GM19099 (cell line): ENCODE data around the gene NECAP2.

Experiments used
- POLR2A ChIP-seq: IDR thresholded peaks from 3 replicates; pipeline ENCODE4 v1.6.1; 2011; ENCODE audit warnings: low read depth; ENCODE audit not compliant: insufficient read length; ENCODE audit errors: extremely low read depth

The NECAP2 gene

GRCh38 chr1:16442941-16443340 is 2.4 kb downstream of the NECAP2 start:
- TF ChIP-seq POLR2A: no peak

DNA sequence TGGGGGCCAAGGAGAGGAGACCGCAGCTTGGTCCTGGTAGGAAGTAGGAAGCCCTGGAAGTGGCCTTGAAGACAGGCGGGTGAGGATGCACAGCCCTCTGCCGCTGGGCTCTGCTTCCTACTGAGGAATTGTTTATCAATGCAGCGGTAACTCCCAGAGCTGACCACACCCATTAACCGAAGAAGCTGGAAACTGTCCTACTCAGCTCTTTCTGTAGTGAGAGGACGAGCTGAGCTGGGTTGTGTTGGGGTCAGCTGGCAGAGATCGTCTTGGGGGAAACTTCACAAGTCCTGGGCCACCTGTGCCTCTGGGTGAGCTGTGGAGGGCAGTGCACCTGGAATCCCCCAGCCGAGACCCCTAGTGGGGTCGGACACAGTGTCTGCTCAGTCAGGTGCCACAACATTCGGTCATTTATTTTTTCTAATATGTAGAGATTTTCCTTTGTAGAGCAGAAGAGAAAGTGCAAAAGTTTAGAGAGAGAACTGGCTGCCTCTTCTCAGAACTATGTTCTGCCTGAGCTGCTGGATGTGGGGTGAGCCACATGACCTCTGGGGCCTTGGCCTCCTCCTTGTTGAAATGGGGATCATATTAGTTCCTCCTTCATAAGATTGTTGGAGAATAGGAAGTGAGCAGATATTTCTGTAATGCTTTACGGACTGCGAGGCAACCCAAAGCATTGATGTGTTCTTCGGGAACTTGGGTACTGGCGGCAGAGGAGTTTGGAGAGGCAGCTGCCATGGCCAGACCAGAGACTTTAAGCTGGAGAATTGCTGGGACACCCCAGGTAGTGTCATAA is 3.6 kb downstream of the NECAP2 start:
- TF ChIP-seq POLR2A: no peak

DNA sequence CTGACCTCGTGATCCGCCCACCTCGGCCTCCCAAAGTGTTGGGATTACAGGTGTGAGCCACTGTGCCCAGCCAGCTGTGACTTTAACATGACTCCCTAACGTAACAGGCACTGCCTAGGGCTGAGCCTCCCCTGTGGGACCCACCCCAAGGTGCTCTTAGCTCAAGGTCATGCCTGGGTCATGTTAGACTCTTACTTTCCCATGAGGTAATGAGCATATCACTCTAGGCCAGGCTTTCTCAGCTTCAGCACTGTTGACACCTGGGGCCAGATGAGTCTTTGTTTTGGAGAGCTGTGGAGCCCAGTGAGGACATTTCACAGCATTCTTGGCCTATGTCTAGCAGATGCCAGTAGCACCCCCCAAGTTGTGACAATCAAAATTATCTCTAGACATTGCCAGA is 4.5 kb downstream of the NECAP2 start:
- no peak for TF ChIP-seq POLR2A

DNA sequence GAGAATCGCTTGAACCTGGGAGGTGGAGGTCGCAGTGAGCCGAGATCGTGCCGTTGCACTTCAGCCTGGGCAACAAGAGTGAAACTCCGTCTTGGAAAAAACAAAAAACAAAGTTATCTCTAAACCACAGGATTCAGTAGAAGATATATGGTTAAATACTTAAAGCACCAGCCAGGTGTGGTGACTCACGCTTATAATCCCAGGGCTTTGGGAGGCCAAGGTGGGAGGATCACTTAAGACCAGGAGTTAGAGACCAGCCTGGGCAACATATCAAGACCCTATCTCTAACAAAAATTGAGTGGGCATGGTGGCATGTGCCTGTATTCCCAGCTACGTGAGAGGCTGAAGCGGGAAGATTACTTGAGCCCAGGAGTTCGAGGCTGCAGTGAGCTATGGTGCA is 5.6 kb downstream of the NECAP2 start:
- TF ChIP-seq POLR2A: no peak

DNA sequence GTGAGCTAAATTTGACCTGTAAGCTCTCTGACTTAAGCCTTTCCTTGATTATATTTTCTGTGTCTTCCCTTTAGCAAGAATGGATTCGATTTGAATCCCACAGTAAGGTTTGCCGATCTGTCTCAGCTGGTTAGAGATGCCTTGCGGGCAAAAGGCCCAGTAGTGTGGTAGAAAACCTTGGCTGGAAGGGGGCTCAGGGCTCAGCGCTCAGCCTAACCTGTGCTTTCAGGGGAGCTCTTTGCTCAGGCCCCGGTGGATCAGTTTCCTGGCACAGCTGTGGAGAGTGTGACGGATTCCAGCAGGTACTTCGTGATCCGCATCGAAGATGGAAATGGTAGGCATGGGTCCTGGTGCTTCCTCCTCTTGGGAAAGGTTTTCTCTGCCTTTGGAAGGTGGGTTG is 7.1 kb downstream of the NECAP2 start:
- no peak for TF ChIP-seq POLR2A

GRCh38 chr1:16449065-16449464 is 8.5 kb downstream of the NECAP2 start:
- TF ChIP-seq POLR2A: no peak

GRCh38 chr1:16449666-16450065 is 9.1 kb downstream of the NECAP2 start:
- no peak for TF ChIP-seq POLR2A

DNA sequence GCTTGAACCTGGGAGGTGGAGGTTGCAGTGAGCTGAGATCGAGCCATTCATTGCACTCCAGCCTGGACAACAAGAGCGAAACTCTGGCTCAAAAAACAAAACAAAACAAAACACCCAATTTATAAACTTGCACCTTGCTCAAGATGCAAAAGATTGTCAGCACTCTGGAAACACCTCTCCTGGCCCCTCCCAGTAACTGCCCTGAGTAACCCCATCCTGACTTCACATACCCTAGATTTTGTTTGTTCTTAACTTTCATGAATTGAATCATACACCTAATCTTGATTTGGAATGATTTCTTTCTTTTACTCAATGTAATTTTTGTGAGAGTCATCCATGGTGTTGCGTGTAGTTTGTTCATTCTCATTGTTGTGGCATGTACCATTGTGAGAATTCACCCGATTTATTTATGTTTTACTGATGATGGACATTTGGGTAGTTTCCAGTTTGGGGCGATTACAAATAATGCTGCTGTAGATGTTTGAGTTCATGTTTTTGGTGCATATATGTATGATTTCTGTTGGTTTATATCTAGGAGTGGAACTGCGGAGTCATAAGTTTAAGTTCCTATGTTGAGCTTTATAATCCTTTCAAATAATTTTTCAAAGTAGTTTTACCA is 10.4 kb downstream of the NECAP2 start:
- no peak for TF ChIP-seq POLR2A

DNA sequence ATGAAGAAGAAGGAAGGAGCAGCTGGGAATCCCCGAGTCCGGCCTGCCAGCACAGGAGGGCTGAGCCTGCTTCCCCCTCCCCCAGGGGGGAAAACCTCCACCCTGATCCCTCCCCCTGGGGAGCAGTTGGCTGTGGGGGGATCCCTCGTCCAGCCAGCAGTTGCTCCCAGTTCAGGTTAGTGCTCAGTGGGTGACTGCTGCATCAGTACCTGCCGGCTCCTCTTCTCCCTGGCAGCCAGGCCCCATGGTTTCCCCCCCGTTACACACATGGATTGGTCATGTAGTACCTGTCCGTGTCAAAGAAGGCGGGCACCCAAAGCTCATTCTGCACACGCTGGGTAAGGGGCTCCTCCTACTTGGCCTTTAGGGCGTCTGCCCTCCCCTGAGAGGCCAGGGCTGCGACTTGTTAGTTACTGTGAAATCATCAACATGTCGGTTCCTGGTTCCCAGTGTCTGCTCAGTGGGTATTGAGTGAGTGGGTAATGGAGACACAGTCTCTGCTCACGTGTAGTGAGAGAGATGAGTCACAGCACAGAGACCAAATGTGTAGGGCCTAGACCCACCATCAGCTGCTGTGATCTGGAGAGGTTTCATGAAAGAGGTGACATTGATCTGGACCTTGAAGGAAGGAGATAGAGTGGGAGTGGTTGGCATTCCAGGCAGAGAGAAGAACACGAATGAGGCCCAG is 11.5 kb downstream of the NECAP2 start:
- no peak for TF ChIP-seq POLR2A

- no peak for TF ChIP-seq POLR2A
Measured at GRCh38 chr1:16458831-16459230, 18.3 kb downstream of the NECAP2 start.

GRCh38 chr1:16459352-16459925 is 18.9 kb downstream of the NECAP2 start:
- no peak for TF ChIP-seq POLR2A

- no peak for TF ChIP-seq POLR2A
Measured at GRCh38 chr1:16461681-16462080, 21.2 kb downstream of the NECAP2 start.

- no peak for TF ChIP-seq POLR2A
Measured at GRCh38 chr1:16462773-16463330, 22.3 kb downstream of the NECAP2 start.

DNA sequence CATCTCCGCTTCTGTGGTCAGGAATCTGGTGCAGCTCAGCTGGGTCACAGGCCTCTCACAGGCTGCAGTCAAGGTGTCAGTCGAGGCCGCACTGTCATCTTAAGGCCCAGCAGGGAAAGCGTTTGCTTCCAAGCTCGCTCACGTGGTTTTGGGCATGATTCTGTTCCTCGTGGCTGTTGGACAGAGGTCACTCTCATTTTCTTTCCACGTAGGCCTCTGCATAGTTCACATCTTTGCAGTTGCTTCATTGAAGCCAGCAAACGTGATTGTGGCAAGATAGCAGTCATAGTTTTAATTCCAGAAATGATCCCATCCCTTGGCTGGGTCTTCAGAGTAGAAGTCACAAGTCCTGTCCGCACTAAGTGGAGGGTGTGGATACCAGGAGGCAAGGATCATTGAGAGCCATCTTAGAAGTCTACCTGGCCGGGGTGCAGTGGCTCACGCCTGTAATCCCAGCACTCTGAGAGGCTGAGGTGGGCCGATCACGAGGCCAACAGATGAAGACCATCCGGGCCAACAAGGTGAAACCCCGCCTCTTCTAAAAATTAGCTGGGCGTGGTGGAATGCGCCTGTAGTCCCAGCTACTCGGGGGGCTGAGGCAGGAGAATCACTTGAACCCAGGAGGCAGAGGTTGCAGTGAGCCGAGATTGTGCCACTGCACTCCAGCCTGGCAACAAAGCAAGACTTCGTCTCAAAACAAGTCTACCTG is 24.5 kb downstream of the NECAP2 start:
- TF ChIP-seq POLR2A: no peak

DNA sequence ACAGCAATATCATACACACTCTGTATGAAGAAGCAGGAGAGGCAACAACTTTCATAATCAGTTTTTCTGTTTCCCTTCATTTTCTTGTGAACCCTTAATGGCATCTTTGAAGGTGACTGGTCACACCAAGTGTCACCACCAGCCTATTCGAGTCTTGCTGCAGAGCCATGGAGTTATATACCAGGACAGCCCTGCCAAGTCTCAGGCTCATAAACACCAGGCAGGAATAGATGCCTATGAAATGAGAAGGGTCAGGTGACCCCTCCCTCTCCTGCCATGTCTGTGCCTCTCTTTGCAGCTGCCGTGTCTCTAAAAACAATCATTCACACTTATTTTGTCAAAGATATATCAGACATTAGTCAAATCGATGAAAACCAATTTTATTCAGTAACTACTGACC is 28.0 kb downstream of the NECAP2 start:
- TF ChIP-seq POLR2A: no peak

DNA sequence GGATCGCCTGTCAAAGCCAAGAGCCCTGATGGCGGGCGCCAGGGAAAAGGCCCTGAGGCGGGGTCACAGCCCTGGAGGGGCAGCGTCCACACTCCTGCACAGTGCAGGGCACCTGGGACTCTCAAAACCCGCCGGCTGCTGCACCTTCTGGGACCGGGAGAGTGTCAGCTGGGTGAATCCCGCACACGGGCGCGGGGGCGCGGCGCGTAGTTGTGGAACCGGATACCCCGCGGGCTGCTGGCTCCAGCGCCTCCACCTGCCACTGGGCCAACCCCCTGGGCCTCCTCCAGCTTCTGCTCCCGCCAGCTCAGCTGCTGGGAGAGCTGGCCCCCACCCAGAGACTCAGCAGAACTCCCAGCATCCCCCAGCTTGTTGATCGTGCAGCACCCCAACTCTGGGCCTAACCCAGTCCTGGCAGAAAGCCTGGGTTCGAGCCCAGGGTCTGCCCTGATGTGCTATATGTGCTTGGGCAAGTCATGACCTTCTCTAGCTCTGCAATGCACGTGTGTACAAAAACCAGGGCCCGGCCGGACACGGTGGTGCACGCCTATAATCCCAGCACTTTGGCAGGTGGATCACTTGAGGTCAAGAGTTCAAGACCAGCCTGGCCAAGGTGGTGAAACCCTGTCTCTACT is 33.8 kb downstream of the NECAP2 start:
- no peak for TF ChIP-seq POLR2A
